K562 (cell line): ENCODE measurements around the gene VPS37D. TPM values are rescaled to one million over a fixed set of nuclear protein-coding genes. Genes with fewer than 3 reads are reported as not detected.

ENCODE experiments used
- BCOR ChIP-seq: fragments of 450-650 bp; IDR thresholded peaks from 2 replicates; pipeline ENCODE4 v1.6.1; 2016
- BRF1 ChIP-seq: IDR thresholded peaks from 3 replicates; pipeline ENCODE4 v1.6.1; 2011; ENCODE audit warnings: borderline replicate concordance, mild to moderate bottlenecking; ENCODE audit not compliant: insufficient read length; ENCODE audit errors: extremely low read depth
- CBX1 ChIP-seq: sonication (generic); IDR thresholded peaks from 2 replicates; pipeline ENCODE4 v1.6.1; 2016; ENCODE audit warnings: antibody characterized with exemption, low read depth, mild to moderate bottlenecking
- CUX1 ChIP-seq: fragments of 200-800 bp; sonication (Bioruptor generic); IDR thresholded peaks from 2 replicates; pipeline ENCODE4 v1.6.1; 2016; ENCODE audit warnings: missing genetic modification characterization, missing compliant biosample characterization
- HMG20A ChIP-seq: fragments of 450-650 bp; formaldehyde crosslinking; conservative IDR thresholded peaks from 2 replicates; pipeline ENCODE4 v1.4.0; 2020; ENCODE audit warnings: mild to moderate bottlenecking, mixed read lengths
- HSF4 ChIP-seq: fragments of 250-450 bp; sonication (Bioruptor Pico); IDR thresholded peaks from 2 replicates; pipeline ENCODE4 v2.1.2; 2022; ENCODE audit warnings: mild to moderate bottlenecking, moderate library complexity, borderline replicate concordance
- NFXL1 ChIP-seq: fragments of 450-650 bp; formaldehyde crosslinking; IDR thresholded peaks from 2 replicates; pipeline ENCODE4 v1.4.0; 2021; ENCODE audit warnings: mild to moderate bottlenecking
- POLR3A ChIP-seq: IDR thresholded peaks from 2 replicates; pipeline ENCODE4 v1.6.1; 2011; ENCODE audit warnings: borderline replicate concordance, mild to moderate bottlenecking, moderate library complexity; ENCODE audit not compliant: insufficient read length, insufficient read depth; ENCODE audit errors: extremely low read depth
- PREB ChIP-seq: sonication (generic); formaldehyde crosslinking; IDR thresholded peaks from 2 replicates; pipeline ENCODE4 v1.8.1; 2023; ENCODE audit warnings: mild to moderate bottlenecking, missing genetic modification reagents
- PRMT5 ChIP-seq: sonication (generic); formaldehyde crosslinking; IDR thresholded peaks from 2 replicates; pipeline ENCODE4 v1.5.0; 2020; ENCODE audit warnings: missing genetic modification reagents
- RFX5 ChIP-seq: IDR thresholded peaks from 2 replicates; pipeline ENCODE4 v1.6.1; 2011; ENCODE audit warnings: low read depth, mild to moderate bottlenecking, improper control_type of control experiment, low read length
- RUNX1 ChIP-seq: sonication (generic); IDR thresholded peaks from 2 replicates; pipeline ENCODE4 v1.6.1; 2016; ENCODE audit warnings: antibody characterized with exemption, low read depth
- SMARCC2 ChIP-seq: fragments of 450-650 bp; IDR thresholded peaks from 2 replicates; pipeline ENCODE4 v1.6.1; 2017; ENCODE audit warnings: antibody characterized with exemption, moderate library complexity, mild to moderate bottlenecking, low read depth
- STAT5A ChIP-seq: IDR thresholded peaks from 2 replicates; pipeline ENCODE4 v1.6.1; 2012; ENCODE audit warnings: low read length, inconsistent platforms, borderline replicate concordance
- TCF7 ChIP-seq: sonication (generic); IDR thresholded peaks from 2 replicates; pipeline ENCODE4 v1.6.1; 2016; ENCODE audit warnings: antibody characterized with exemption, borderline replicate concordance
- TFE3 ChIP-seq: fragments of 450-650 bp; formaldehyde crosslinking; IDR thresholded peaks from 2 replicates; pipeline ENCODE4 v1.4.0; 2020; ENCODE audit warnings: mild to moderate bottlenecking, mixed read lengths
- THAP7 ChIP-seq: fragments of 250-450 bp; sonication (Bioruptor Pico); IDR thresholded peaks from 2 replicates; pipeline ENCODE4 v1.5.0; 2021
- TRIM28 ChIP-seq: fragments of 450-650 bp; IDR thresholded peaks from 2 replicates; pipeline ENCODE4 v1.6.1; 2017
- ZNF133 ChIP-seq: fragments of 250-450 bp; sonication (Bioruptor Pico); IDR thresholded peaks from 2 replicates; pipeline ENCODE4 v1.4.0; 2020; ENCODE audit warnings: mild to moderate bottlenecking
- ZNF354B ChIP-seq: fragments of 250-450 bp; sonication (Bioruptor Pico); IDR thresholded peaks from 2 replicates; pipeline ENCODE4 v1.4.0; 2020
- ZNF76 ChIP-seq: fragments of 250-450 bp; sonication (Bioruptor Pico); IDR thresholded peaks from 2 replicates; pipeline ENCODE4 v1.4.0; 2020; ENCODE audit warnings: mild to moderate bottlenecking, moderate library complexity, borderline replicate concordance
- polyA plus RNA-seq, 8 experiments: library from polyadenylated mRNA; depleted of rRNA in 4 of 8; stranded (reverse) in 5 of 8; unstranded in 3 of 8; fragments of >200 nt; fragmentation: Nextera tagmentation in 2 of 8; fragmentation: Illumina TruSeq in 1 of 8; extraction: Ambion mirVana in 2 of 8; extraction: Trizol in 1 of 8; gene quantifications; 2 replicates each; pipeline versions ENCODE4 v1.2.1 to v1.2.3, GENCODE V29; 2011 to 2014; ENCODE audit warnings: inconsistent platforms in 1 of 8, missing spikeins in 1 of 8
- total RNA-seq, 7 experiments: library from RNA; depleted of rRNA in 6 of 7; stranded (reverse); fragments of >200 nt in 6 of 7; fragmentation: Illumina TruSeq in 2 of 7; extraction: Trizol in 2 of 7; gene quantifications; 2 replicates each; pipeline versions ENCODE4 v1.2.1 to v1.2.3, GENCODE V29; 2011 to 2021; ENCODE audit warnings: low replicate concordance in 1 of 7

The VPS37D gene
- total and polyA plus RNA-seq, 9 of the 15 experiments (the other 6 are each of a cell fraction or from before 2014, with no cell fraction given): 0.25 to 2.3 (median 1.0) TPM; not detected in 3

GRCh38 chr7:73718905-73719805 lies 51.5 kb downstream of the VPS37D start, which contains the start of gene STX1A (continued):
- TF ChIP-seq CUX1 (CRISPR knock-in tag) (no peak), POLR3A (no peak), CBX1 (no peak), TRIM28 (no peak), STAT5A (no peak), SMARCC2 (no peak), ZNF133 (no peak), HMG20A (no peak), ZNF76 (CRISPR knock-in tag) (no peak), NFXL1 (no peak), HSF4 (CRISPR knock-in tag) (no peak), BCOR (no peak), BRF1 (no peak), TCF7 (no peak), TFE3 (CRISPR knock-in tag) (no peak), PRMT5 (CRISPR knock-in tag) (no peak), RUNX1 (no peak), PREB (CRISPR knock-in tag) (no peak), THAP7 (CRISPR knock-in tag) (no peak), ZNF354B (no peak), RFX5 (no peak)
